H1 (cell line): Measurements from ENCODE around the gene WTIP. TPM values are rescaled to one million over a fixed set of nuclear protein-coding genes. Genes with fewer than 3 reads are reported as not detected.
A peak's percentile ranks its signal among the peaks of the same experiment; 100 is the strongest.

Experiments
- CTCF ChIA-PET: fragments of 300-600 bp; sonication (Branson Sonifier 250); formaldehyde crosslinking; loops from one replicate; lab custom pipeline; 2021; ENCODE audit not compliant: partially characterized antibody; lab: Charles Lee
- POLR2A ChIA-PET: fragments of 300-600 bp; sonication (Branson Sonifier 250); formaldehyde crosslinking; loops from one replicate; lab custom pipeline; 2021; ENCODE audit warnings: inconsistent platforms; ENCODE audit not compliant: partially characterized antibody; lab: Charles Lee
- DNase-seq, 2 experiments: peaks; one replicate each; pipeline versions ENCODE4 v3.0.0 to v3.0.0-alpha.2; 2010 to 2022; ENCODE audit warnings: low spot score in 2 of 2, low read depth in 1 of 2, mixed read lengths in 1 of 2
- FAIRE-seq: peaks from 2 replicates; lab custom pipeline; 2011; peaks lifted over from hg19 to GRCh38; lab: Jason Lieb, UNC
- H2AFZ ChIP-seq: 2 replicates; pipeline ENCODE4 v1.8.1; 2012; ENCODE audit warnings: low read length, inconsistent platforms
- H2AK5ac ChIP-seq: 2 replicates; pipeline ENCODE4 v1.6.1; 2013; ENCODE audit warnings: low read depth, low read length
- H2BK120ac ChIP-seq: replicated peaks from 2 replicates; pipeline ENCODE3; 2013; ENCODE audit warnings: low read depth, low read length, inconsistent platforms
- H2BK12ac ChIP-seq: 2 replicates; pipeline ENCODE4 v1.6.1; 2013; ENCODE audit warnings: low read depth, low read length
- H2BK15ac ChIP-seq: 2 replicates; pipeline ENCODE4 v1.6.1; 2013; ENCODE audit warnings: low read length
- H2BK20ac ChIP-seq: 2 replicates; pipeline ENCODE4 v1.6.1; 2013; ENCODE audit warnings: low read length
- H2BK5ac ChIP-seq: 2 replicates; pipeline ENCODE4 v1.6.1; 2013; ENCODE audit warnings: low read depth, low read length
- H3K14ac ChIP-seq: 2 replicates; pipeline ENCODE4 v1.6.1; 2013; ENCODE audit warnings: inconsistent platforms; ENCODE audit not compliant: insufficient read length
- H3K18ac ChIP-seq: 2 replicates; pipeline ENCODE4 v1.6.1; 2013; ENCODE audit warnings: low read length; ENCODE audit errors: extremely low read depth
- H3K23ac ChIP-seq: 2 replicates; pipeline ENCODE4 v1.6.1; 2013; ENCODE audit warnings: inconsistent platforms; ENCODE audit not compliant: insufficient read length
- H3K23me2 ChIP-seq: 2 replicates; pipeline ENCODE4 v1.6.1; 2013; ENCODE audit warnings: low read depth, low read length
- H3K27ac ChIP-seq: 2 replicates; pipeline ENCODE4 v1.6.1; 2011; ENCODE audit warnings: low read depth, low read length, inconsistent platforms
- H3K27me3 ChIP-seq, 4 experiments: replicated peaks in 1 of 4; 1 replicate in 1 of 4; 2 replicates in 3 of 4; pipeline versions ENCODE4 v1.6.1 to v1.8.1; 2011 to 2013; ENCODE audit warnings: low read length in 3 of 4, mild to moderate bottlenecking in 3 of 4, inconsistent platforms in 2 of 4, mixed read lengths in 2 of 4, moderate library complexity in 1 of 4; ENCODE audit not compliant: control insufficient read depth in 3 of 4, insufficient read depth in 3 of 4; ENCODE audit errors: extremely low read depth in 1 of 4
- H3K36me3 ChIP-seq, 4 experiments: 2 replicates each; pipeline versions ENCODE4 v1.6.1 to v1.8.1; 2011 to 2013; ENCODE audit warnings: mild to moderate bottlenecking in 4 of 4, low read length in 3 of 4, moderate library complexity in 2 of 4, control low read depth in 1 of 4, inconsistent platforms in 1 of 4; ENCODE audit not compliant: insufficient read depth in 4 of 4, control insufficient read depth in 2 of 4
- H3K4ac ChIP-seq: replicated peaks from 2 replicates; pipeline ENCODE3; 2013; ENCODE audit warnings: low read length, low read depth, mixed read lengths, inconsistent platforms; ENCODE audit not compliant: insufficient read length
- H3K4me1 ChIP-seq, 4 experiments: replicated peaks in 1 of 4; 1 replicate in 1 of 4; 2 replicates in 3 of 4; pipeline versions ENCODE4 v1.6.1 to v1.8.1; 2011 to 2013; ENCODE audit warnings: low read length in 3 of 4, inconsistent platforms in 2 of 4, mixed read lengths in 1 of 4; ENCODE audit not compliant: insufficient read depth in 4 of 4, control insufficient read depth in 3 of 4
- H3K4me2 ChIP-seq, 2 experiments: 2 replicates each; pipeline versions ENCODE4 v1.6.1 to v1.8.1; 2011 to 2013; ENCODE audit warnings: low read depth in 2 of 2, low read length in 2 of 2, control low read depth in 1 of 2, inconsistent platforms in 1 of 2, mild to moderate bottlenecking in 1 of 2; ENCODE audit not compliant: insufficient read depth in 1 of 2
- H3K4me3 ChIP-seq, 4 experiments: fragments of 200-600, 300-600 bp in 1 of 4; sonication (generic), shearing (Covaris generic), sonication (Bioruptor Twin) in 1 of 4; 2 replicates each; pipeline versions ENCODE4 v1.5.1 to v1.8.1; 2011 to 2016; ENCODE audit warnings: low read length in 4 of 4, low read depth in 3 of 4, control low read depth in 2 of 4, inconsistent platforms in 2 of 4, mild to moderate bottlenecking in 2 of 4, mixed read lengths in 1 of 4, moderate library complexity in 1 of 4; ENCODE audit not compliant: insufficient read depth in 2 of 4; ENCODE audit errors: extremely low read depth in 1 of 4
- H3K56ac ChIP-seq: replicated peaks from 2 replicates; pipeline ENCODE3; 2013; ENCODE audit warnings: low read depth, mild to moderate bottlenecking, mixed read lengths, low read length, inconsistent platforms; ENCODE audit not compliant: insufficient read length
- H3K79me1 ChIP-seq: 2 replicates; pipeline ENCODE4 v1.6.1; 2013; ENCODE audit warnings: low read depth, low read length, control low read depth
- H3K79me2 ChIP-seq, 2 experiments: 2 replicates each; pipeline versions ENCODE4 v1.6.1 to v1.8.1; 2012 to 2013; ENCODE audit warnings: low read length in 2 of 2, mild to moderate bottlenecking in 2 of 2, inconsistent platforms in 1 of 2; ENCODE audit not compliant: insufficient read depth in 2 of 2, control insufficient read depth in 1 of 2
- H3K9ac ChIP-seq, 4 experiments: replicated peaks in 1 of 4; 1 replicate in 1 of 4; 2 replicates in 3 of 4; pipeline versions ENCODE4 v1.6.1 to v1.8.1; 2011 to 2013; ENCODE audit warnings: low read depth in 3 of 4, low read length in 3 of 4, control low read depth in 2 of 4, mild to moderate bottlenecking in 2 of 4, moderate library complexity in 2 of 4, inconsistent platforms in 1 of 4; ENCODE audit errors: extremely low read depth in 1 of 4
- H3K9me3 ChIP-seq, 2 experiments: 2 replicates each; pipeline versions ENCODE4 v1.6.1 to v1.8.1; 2012 to 2013; ENCODE audit warnings: mild to moderate bottlenecking in 2 of 2, moderate library complexity in 2 of 2, control low read depth in 1 of 2, inconsistent platforms in 1 of 2, low read depth in 1 of 2, low read length in 1 of 2, mixed read lengths in 1 of 2; ENCODE audit not compliant: insufficient read depth in 2 of 2
- H4K20me1 ChIP-seq, 2 experiments: replicated peaks in 1 of 2; 2 replicates each; pipeline versions ENCODE3 to v1.8.1; 2011 to 2013; ENCODE audit warnings: inconsistent platforms in 2 of 2, low read length in 2 of 2, mild to moderate bottlenecking in 1 of 2; ENCODE audit not compliant: insufficient read depth in 2 of 2, control insufficient read depth in 1 of 2
- H4K5ac ChIP-seq: 2 replicates; pipeline ENCODE4 v1.6.1; 2013; ENCODE audit warnings: low read length, low read depth, mixed read lengths, inconsistent platforms; ENCODE audit not compliant: insufficient read length
- H4K8ac ChIP-seq: 2 replicates; pipeline ENCODE4 v1.8.0; 2013; ENCODE audit warnings: mild to moderate bottlenecking, moderate library complexity, low read length, inconsistent platforms; ENCODE audit not compliant: insufficient read depth; ENCODE audit errors: extremely low read depth
- H4K91ac ChIP-seq: replicated peaks from 2 replicates; pipeline ENCODE3; 2013; ENCODE audit warnings: low read length, mixed read lengths, inconsistent platforms; ENCODE audit not compliant: insufficient read length
- POLR2AphosphoS5 ChIP-seq: IDR thresholded peaks from 2 replicates; pipeline ENCODE4 v1.6.1; 2011; ENCODE audit warnings: low read depth, low read length
- WGBS, 2 experiments: shearing (Covaris generic) in 1 of 2; methylation state at CpG; one replicate each; pipeline versions ENCODE4 v1.1.6 to v1.1.7; 2013 to 2015; ENCODE audit warnings: low lambda C conversion rate in 2 of 2, mixed read lengths in 2 of 2, inconsistent platforms in 1 of 2, low coverage in 1 of 2, missing lambda C conversion rate in 1 of 2; ENCODE audit not compliant: insufficient replicate concordance in 2 of 2, insufficient coverage in 1 of 2, insufficient read length in 1 of 2; ENCODE audit errors: extremely low coverage in 1 of 2, missing lambda C conversion rate in 1 of 2; 5-methylcytosine and 5-hydroxymethylcytosine counted together
- polyA plus RNA-seq, 7 experiments: library from polyadenylated mRNA; depleted of rRNA in 3 of 7; stranded (reverse) in 5 of 7; unstranded in 2 of 7; fragments of >200 nt in 5 of 7; fragments of 200-250 nt in 2 of 7; gene quantifications; 1 replicate in 5 of 7; 2 replicates in 1 of 7; 4 replicates in 1 of 7; pipeline versions ENCODE4 v1.2.1 to v1.2.3, GENCODE V29; 2011 to 2013; ENCODE audit warnings: missing spikeins in 2 of 7, mixed read lengths in 2 of 7
- total RNA-seq: library from RNA; stranded (reverse); fragmentation: NEBNext Ultra II Directional; extraction: Animal tissue kit (Norgen Biotek cat#: 25700); gene quantifications from 2 replicates; pipeline ENCODE4 v1.2.1, GENCODE V29; 2021
- TF ChIP-seq, protein P1 (sequence below): IDR thresholded peaks from 2 replicates; pipeline ENCODE4 v1.6.1; 2012; ENCODE audit warnings: inconsistent platforms

WTIP gene
- total and polyA plus RNA-seq, 2 of the 8 experiments (the other 6 are each of a cell fraction or from before 2014, with no cell fraction given), result 8.7 to 15.4 TPM

DNA sequence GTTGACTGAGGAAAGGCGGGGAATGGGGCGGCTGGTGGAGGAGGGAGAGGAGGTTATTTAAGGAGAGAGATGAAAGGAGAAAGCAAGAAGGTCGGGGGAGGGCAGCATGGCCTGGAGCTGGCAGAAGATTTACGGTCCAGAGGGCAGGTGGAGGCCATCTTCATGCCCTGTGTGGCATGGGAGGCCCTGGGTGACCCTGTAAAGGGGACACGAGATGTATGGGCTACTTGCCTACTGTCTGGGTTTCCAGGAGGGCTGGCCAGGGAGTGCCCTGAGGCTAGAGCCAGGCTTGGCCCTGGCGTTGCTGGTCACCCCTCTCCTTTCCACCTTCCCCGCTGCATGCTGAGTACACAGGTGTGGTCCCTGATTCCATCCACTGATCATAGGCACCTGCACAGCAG lies 6.1 kb downstream of the WTIP start:
- Histone ChIP-seq H3K4ac (no peak overlapping the region), H4K20me1 (peaks cover 0 to 16% of the 10 kb centered on the region in 2 experiments), H2BK120ac (no peak overlapping the region), H3K23me2 (peaks cover 5% of the 10 kb centered on the region; the same call in 1 of the 2 replicates), H3K4me1 (peaks cover 0 to 8% (median 4%) of the 10 kb centered on the region in 4 experiments; a peak in 5 of 7 replicates), H3K79me1 (peaks cover 8% of the 10 kb centered on the region; the same call in 1 of the 2 replicates), H3K9ac (no peak overlapping the region), H2AFZ (no peak overlapping the region), H4K8ac (peak overlapping the region; percentile 51; the same call in 1 of the 2 replicates), H3K23ac (no peak overlapping the region), H4K5ac (no peak overlapping the region), H3K27ac (no peak overlapping the region; the same call in 1 of the 2 replicates), H3K56ac (no peak overlapping the region), H2BK5ac (no peak overlapping the region)
- no peak for FAIRE-seq
- WGBS, 2 experiments, result 84% methylated on average over 7 of the region's 7 CpGs; no CpG with 5 or more reads in 1 of the 2 experiments
- TF ChIP-seq, protein P1, sequence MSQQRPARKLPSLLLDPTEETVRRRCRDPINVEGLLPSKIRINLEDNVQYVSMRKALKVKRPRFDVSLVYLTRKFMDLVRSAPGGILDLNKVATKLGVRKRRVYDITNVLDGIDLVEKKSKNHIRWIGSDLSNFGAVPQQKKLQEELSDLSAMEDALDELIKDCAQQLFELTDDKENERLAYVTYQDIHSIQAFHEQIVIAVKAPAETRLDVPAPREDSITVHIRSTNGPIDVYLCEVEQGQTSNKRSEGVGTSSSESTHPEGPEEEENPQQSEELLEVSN, result no peak
- 0 out of 2 replicates have a peak, but pooled peaks have one; percentile 12 for TF ChIP-seq POLR2AphosphoS5
- TF ChIP-seq, all 59 proteins: peak for 1
- no peak overlapping the region for H2BK12ac ChIP-seq
- peaks cover 0 to 6% (median 0%) of the 10 kb centered on the region in 4 experiments; a peak in 2 of 8 replicates for H3K36me3 ChIP-seq
- no peak overlapping the region for H2AK5ac ChIP-seq
- H3K9me3 ChIP-seq, result no peaks in the 10 kb centered on the region
- H3K79me2 ChIP-seq, result peaks cover 0 to 6% of the 10 kb centered on the region in 2 experiments; a peak in 1 of 4 replicates
- no peak overlapping the region for H3K14ac ChIP-seq
- ChIA-PET CTCF (no interaction called here), POLR2A (interaction anchor here (0.8 to 1.1 kb wide), 5 partner anchors 13 to 117 kb away, joined by 3 to 4 read pairs (median 3); no protein-coding TSS in a partner anchor)
- H3K18ac ChIP-seq, result no peak overlapping the region
- DNase-seq, result no peak
- H3K4me2 ChIP-seq, result no peak overlapping the region
- H3K4me3 ChIP-seq, result no peak overlapping the region
- H3K27me3 ChIP-seq, result peaks cover 0 to 11% (median 7%) of the 10 kb centered on the region in 4 experiments; a peak in 5 of 7 replicates
- H4K91ac ChIP-seq, result no peak overlapping the region
- no peak overlapping the region for H2BK20ac ChIP-seq
- H2BK15ac ChIP-seq, result no peak overlapping the region
